GM19193 (cell line): Measurements from ENCODE around the gene CFAP43.

Experiments
- POLR2A ChIP-seq: IDR thresholded peaks from 4 replicates; pipeline ENCODE4 v1.6.1; 2011; ENCODE audit not compliant: insufficient read depth, insufficient read length; ENCODE audit errors: extremely low read depth

Gene CFAP43

DNA sequence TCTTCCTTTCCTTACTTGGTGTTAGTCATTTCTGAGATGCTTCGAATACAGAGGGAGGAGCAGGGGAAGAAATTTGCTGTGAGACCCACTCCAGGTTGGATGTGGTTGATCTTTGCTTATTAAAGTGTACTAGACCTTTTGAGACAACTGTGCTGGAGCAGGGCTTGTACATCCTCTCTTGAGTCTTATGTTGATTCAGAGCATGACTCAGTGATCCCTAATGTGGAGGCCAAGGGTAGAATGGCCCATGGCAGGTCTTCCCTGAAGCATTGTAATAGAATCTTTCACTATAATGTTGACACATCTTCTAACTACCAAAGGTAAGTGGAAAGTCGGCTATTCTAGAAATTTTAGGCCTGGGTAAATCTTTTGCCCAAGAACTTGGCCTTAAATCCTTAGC, 127.2 kb downstream of the CFAP43 start:
- TF ChIP-seq POLR2A: no peak

DNA sequence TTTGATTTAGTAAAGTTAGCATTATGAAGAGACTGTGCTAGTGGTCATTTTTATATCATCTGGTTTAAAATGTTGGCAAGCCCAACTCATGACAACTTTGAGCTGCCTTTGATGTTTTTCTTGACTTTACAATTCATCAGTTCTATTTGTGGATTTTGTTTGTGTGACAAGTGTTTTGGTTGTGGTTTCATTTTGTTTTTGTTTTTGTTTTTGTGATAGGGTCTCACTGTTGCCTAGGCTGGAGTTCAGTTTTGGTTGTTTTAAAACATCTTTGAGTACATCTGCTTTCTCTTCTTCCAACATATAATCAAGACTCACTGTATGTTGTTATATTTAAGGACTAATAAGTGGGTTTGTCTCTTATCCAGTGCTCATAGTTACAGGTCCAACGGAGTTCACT, 127.7 kb downstream of the CFAP43 start:
- no peak for TF ChIP-seq POLR2A

DNA sequence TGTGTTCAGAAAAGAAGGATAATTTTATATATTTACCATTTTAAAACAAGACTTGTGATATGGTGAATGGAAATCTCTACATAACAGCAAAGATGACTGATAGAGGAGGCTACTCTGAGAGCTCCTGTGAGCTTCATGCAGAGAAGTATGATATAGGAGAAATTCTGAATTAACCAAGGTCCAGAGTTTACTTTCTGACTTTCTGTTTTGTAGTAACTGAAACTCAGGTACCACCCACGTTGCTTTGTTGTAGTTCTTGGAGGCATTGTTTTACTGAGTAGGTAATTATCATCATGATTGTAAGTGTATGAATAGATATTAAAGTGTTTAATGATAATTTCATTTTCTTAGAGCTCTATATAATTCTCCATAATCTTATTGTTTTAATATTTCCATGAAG, 128.2 kb downstream of the CFAP43 start:
- TF ChIP-seq POLR2A: no peak

- no peak for TF ChIP-seq POLR2A
Measured at GRCh38 chr10:104101902-104102301, 130.3 kb downstream of the CFAP43 start.

DNA sequence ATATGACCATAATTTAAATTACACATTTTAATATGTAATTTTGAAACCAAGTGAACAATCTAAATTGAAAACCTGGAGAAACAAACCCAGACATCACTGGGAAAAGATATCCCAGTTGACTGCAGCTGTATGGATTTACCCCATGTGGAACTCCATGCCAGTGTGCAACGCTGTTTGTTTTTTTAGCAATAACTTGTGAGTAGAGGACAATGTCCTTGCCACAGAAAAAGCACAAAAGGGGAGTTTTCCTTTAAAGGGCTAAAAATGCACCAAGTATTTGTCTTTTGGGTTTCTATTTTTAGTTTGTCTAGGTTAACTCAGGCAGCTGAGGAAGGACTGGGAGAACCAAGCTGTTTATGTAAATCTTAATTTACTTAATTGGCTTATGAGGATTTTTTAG, 131.4 kb downstream of the CFAP43 start:
- TF ChIP-seq POLR2A: no peak

- TF ChIP-seq POLR2A: no peak
Measured at GRCh38 chr10:104099941-104100340, 132.2 kb downstream of the CFAP43 start.

DNA sequence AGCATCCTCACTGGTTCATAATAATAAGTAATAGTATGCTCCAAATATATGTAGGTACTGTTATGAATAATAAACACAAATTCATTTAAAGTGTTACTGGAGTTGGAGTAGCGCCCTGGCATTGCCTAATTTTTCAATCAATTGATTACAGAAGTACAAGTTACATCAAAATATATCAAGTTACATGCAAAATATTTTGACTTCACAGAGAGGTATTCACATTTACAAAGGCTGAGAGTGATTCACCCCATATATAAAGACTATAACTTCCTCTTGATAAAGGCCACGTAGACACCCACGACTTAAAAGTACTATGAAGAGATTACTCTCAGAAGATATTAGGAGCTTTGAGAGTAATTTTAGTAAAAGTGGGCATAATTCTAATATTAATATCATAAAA, 132.9 kb downstream of the CFAP43 start:
- TF ChIP-seq POLR2A: no peak

GRCh38 chr10:104098358-104098925, 133.7 kb downstream of the CFAP43 start:
- TF ChIP-seq POLR2A: no peak

DNA sequence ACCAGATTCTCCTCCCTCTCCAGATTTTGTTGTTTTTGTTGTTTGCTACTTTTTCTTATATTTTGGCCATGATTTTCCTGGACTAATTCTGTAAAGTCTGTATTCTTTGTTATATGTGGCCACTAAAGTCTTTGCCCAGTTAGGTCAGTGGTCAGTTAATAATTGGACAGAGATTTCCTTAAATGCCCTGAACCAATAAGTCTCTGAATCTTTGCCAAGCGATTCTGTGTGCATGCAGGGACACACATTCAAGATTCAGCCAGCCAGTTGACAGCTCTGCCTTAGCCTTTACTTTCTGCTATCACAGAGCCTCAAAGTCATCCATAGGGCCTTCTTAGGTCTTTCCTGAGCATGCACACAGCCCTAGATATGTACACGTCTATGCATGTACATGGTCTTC, 135.5 kb downstream of the CFAP43 start:
- no peak for TF ChIP-seq POLR2A

DNA sequence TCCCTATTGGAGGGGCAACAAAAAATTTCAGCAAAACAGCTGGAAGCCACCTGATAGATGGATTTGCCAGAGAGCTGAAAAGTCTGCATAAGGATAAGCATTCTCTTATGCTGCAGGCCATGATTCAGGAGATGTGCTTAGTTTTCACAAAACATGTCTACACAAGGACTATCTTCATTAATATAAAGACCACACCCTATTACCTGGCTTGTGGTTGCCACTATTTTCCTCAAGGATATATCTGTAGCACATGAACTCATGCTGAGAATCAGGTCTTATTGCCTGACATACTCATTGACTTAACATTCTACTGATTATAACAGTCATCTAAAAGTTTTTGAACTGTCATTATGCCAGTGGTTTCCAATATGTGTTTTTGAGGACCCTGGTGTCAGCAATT, 139.4 kb downstream of the CFAP43 start:
- no peak for TF ChIP-seq POLR2A

DNA sequence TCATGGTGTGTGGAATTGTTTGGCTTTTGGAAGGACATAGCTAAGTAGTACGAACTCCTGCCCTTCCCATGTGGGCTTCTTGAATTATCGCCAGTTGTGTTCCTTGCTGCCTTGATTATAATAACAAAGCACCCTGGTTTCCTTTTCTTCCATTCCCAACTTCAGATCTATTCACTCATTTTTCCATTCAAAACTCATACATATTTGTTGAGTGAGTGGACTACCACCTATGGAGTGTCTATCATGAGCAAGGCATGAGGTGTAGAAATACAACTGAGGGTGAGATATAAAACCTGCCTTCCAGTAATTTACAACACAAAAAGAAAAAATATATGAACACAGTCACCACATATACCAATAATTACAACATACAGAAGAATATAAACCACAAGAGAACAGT, 141.6 kb downstream of the CFAP43 start:
- TF ChIP-seq POLR2A: no peak

GRCh38 chr10:104089621-104090020, 142.5 kb downstream of the CFAP43 start:
- TF ChIP-seq POLR2A: no peak

GRCh38 chr10:104088239-104088638, 143.9 kb downstream of the CFAP43 start:
- no peak for TF ChIP-seq POLR2A

DNA sequence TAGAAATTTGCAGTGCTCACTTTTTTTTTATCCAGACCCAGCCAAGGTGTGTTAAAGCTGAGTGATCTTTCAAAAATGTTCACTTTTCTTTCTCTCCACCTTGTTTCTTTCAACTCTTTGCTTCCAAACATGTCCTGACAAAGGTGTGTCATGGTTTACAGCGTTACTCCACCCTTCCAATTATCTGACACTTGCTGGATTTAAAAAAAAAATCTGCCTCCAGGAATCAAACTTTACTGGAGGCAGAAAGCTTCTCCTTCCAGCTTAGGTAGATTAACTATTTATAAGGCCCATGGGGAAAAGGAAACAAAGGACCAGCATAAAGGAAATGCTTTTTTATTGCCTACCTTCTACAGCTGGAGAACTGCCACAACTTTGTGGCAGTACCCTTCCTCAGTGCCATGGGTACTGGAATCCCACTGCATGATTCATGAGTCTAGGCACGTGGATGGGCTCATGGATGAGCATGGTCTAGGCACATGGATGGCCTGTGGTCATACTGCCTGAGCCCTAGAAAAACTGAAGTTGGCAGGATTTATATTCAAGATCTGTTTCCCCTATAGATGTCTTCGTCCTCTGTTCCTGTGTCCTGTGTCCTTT, 146.3 kb downstream of the CFAP43 start, which contains the start of gene COL17A1:
Gene COL17A1, minus strand, starts transcription at position 80 of the 600 bp plus-strand sequence. CDS start 5,207 bp downstream, outside the sequence.
- TF ChIP-seq POLR2A: no peak

- no peak for TF ChIP-seq POLR2A
Measured at GRCh38 chr10:104084482-104085142, 147.6 kb downstream of the CFAP43 start.

GRCh38 chr10:104081998-104082397, 150.2 kb downstream of the CFAP43 start:
- no peak for TF ChIP-seq POLR2A
